Endothelial cell of hepatic sinusoid (primary cell): ENCODE measurements around the gene KIR3DL2.
"Not testable (repeated sequence)": the region's sequence is repeated elsewhere in the genome, so short reads cannot be mapped to it uniquely, and the experiment has no call there.

ENCODE experiments used
- in situ Hi-C: cut with HindIII; loops from 2 replicates; pipeline ENCODE4 v1.10.0; 2017; ENCODE audit warnings: low sequenced_read_pairs

Gene KIR3DL2

DNA sequence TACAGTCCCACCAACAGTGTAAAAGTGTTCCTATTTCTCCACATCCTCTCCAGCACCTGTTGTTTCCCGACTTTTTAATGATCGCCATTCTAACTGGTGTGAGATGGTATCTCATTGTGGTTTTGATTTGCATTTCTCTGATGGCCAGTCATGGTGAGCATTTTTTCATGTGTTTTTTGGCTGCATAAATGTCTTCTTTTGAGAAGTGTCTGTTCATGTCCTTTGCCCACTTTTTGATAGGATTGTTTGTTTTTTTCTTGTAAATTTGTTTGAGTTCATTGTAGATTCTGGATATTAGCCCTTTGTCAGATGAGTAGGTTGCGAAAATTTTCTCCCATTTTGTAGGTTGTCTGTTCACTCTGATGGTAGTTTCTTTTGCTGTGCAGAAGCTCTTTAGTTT, 13.2 kb downstream of the KIR3DL2 start:
- in situ Hi-C loops: not testable (repeated sequence)

- in situ Hi-C loops: no loop called here
These were observed 21.5 kb downstream of the KIR3DL2 start for GRCh38 chr19:54871696-54872095.

DNA sequence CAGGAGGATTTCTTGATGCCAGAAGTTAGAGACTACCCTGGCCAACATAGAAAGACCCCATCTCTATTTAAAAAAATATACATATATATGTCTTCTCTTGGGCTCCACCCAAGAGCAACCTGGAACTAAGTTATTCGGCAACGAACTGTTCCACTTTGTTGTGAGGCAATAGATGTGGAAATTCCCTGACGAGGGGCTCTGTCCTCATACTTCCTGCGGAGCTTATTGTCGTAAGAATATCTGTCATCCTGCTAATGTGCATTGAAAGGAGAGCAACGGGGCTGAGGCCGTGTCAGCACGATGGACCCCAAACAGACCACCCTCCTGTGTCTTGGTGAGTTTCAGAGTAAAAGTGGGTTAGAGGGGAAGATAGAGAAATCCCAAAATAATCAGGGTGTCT, 23.7 kb downstream of the KIR3DL2 start, which contains the start of gene FCAR:
FCAR (plus strand) TSS at position 246 of the 400 bp plus-strand sequence; CDS start at position 301, 55 bp downstream.
- in situ Hi-C loops: no loop called here

DNA sequence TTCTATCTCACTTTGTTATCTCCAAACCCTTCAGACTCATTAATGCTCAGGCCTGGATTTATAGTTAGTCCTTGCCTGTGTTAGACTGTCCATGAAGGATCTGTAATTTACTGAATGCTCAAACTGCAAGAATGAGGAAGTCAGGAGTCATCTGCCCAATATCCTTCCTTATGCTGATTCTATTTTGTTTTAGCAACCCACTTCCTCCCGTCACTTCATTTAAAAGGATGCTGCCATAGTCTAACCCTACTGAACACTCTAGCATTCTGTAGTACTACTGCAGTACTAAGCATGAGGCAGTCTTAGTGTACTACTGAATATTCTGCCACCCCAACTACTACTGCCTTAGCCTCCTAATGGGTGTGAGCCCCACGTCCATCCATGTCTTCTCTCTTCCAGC, 25.3 kb downstream of the KIR3DL2 start:
- in situ Hi-C loops: no loop called here

- in situ Hi-C loops: no loop called here
These were observed 27.2 kb downstream of the KIR3DL2 start for GRCh38 chr19:54877471-54877870.

DNA sequence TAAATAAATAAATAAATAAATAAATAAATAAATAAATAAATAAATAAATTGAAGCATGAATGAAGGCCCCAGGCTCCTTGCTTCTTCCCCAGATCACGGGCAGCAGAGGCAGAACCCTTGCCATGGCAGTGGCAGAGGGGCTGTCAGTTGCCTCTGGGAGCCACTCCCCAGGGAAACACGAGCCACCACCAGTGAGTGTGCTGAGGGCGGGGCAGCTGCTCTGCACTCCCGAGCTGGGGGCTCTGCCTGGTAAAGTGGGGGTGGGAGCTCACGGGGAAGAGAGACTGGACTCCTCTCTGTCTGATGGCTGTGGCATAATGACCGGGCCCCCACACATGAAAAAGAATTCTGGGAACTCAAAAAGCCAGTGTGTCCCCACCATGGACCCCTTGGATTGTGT, 31.6 kb downstream of the KIR3DL2 start:
- in situ Hi-C loops: no loop called here

DNA sequence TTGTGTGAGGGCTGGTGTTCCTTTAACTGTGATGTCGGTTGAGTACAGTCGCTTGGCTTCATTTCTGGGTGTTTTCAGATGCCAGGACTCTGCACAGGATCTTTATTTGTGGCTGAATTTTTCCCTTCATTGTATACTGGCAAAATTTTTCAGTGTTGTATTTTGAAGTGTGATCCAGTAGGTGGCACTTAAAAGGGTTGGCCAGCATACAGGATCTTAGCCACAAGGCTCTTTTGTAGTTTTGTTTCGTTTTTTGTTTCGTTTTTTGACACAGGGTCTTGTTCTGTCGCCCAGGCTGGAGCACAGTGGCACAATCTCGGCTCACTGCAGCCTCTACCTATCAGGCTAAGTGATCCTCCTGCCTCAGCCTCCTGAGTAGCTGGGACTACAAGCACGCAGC, 32.5 kb downstream of the KIR3DL2 start:
- in situ Hi-C loops: no loop called here

DNA sequence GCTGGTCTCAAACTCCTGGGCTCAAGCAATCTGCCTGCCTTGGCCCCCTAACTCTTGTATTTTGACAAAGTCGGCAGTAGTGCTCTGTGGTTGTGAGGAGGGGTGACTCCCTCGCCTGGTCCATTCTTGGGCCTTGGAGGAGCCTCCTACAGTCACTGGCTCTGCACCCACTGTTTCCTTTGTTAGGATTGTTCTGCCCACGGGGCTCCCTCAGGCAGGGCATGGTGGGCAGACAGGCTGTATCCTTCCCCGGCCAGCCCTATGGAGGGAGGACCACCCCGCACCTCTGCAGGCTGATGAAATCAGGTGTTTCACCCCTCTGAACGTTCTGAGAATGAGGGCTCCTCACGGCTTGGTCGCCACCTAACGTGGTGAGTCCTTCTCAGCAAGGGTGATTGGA, 33.0 kb downstream of the KIR3DL2 start:
- in situ Hi-C loops: no loop called here

GRCh38 chr19:54888239-54888638, 38.0 kb downstream of the KIR3DL2 start:
- in situ Hi-C loops: loop anchor here (5.0 kb wide), 1 partner anchor 284 kb away; no protein-coding TSS in a partner anchor

- in situ Hi-C loops: loop anchor here (5.0 kb wide), 1 partner anchor 283 kb away; no protein-coding TSS in a partner anchor
These were observed 39.3 kb downstream of the KIR3DL2 start for GRCh38 chr19:54889566-54889965.

GRCh38 chr19:54893406-54893805, 43.2 kb downstream of the KIR3DL2 start:
- in situ Hi-C loops: no loop called here

DNA sequence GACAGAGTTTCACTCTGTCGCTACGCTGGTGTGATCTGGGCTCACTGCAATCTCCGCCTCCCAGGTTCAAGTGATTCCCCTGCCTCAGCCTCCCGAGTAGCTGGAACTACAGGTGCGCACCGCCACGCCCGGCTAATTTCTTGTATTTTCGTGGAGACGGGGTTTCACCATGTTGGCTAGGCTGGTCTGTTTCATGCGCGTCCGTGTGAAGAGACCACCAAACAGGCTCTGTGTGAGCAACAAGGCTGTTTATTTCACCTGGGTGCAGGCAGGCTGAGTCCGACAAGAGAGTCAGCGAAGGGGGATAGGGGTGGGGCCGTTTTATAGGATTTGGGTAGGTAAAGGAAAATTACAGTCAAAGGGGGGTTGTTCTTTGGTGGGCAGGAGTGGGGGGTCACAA, 43.9 kb downstream of the KIR3DL2 start:
- in situ Hi-C loops: not testable (repeated sequence)

GRCh38 chr19:54896036-54896435, 45.8 kb downstream of the KIR3DL2 start:
- in situ Hi-C loops: no loop called here

GRCh38 chr19:54898685-54899084, 48.4 kb downstream of the KIR3DL2 start:
- in situ Hi-C loops: not testable (repeated sequence)

- in situ Hi-C loops: not testable (repeated sequence)
These were observed 49.4 kb downstream of the KIR3DL2 start for GRCh38 chr19:54899646-54900045.

- in situ Hi-C loops: not testable (repeated sequence)
These were observed 50.9 kb downstream of the KIR3DL2 start for GRCh38 chr19:54901153-54901552.

DNA sequence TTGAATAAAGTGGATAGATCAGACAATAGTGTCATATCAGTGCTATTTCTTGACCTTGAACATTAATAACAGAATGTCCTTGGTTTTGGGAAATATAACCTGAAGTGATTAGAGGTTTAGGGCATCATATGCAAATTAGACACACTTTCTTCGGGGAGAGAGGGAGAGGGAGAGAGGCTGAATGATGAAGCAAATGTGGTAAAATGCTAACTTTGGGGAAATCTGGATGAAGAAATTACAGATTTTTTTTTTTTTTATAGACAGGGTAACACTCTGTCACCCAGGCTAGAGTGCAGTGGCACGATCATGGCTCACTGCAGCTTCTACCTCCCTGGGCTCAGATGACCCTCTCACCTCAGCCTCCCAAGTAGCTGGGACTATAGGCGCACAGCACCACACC, 51.8 kb downstream of the KIR3DL2 start:
- in situ Hi-C loops: no loop called here

DNA sequence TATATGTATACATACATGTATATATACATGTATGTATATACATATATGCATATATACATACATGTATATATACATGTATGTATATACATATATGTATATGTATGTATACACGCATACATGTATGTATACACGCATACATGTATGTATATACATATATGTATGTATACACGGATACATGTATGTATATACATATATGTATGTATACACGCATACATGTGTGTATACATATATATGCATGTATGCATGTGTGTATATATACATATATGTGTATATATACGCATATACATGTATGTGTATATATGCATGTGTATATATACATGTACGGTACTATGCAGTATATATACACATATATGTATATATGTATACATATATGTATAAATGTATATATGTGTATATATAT, 53.1 kb downstream of the KIR3DL2 start:
- in situ Hi-C loops: no loop called here

DNA sequence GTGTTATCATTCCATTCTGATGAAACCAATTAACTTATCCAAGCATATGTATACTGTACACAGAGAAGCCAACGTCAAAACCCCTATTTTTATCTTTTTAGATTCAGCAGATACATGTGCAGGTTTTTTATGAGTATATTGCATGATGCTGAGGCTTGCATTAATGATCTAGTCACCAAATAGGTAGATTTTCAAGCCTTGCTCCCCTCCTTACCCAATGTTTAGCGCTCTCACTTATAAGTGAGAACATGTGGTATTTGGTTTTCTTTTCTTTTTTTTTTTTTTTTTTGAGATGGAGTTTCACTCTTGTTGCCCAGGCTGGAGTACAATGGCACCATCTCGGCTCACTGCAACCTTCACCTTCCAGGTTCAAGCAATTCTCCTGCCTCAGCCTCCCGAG, 54.0 kb downstream of the KIR3DL2 start:
- in situ Hi-C loops: not testable (repeated sequence)

DNA sequence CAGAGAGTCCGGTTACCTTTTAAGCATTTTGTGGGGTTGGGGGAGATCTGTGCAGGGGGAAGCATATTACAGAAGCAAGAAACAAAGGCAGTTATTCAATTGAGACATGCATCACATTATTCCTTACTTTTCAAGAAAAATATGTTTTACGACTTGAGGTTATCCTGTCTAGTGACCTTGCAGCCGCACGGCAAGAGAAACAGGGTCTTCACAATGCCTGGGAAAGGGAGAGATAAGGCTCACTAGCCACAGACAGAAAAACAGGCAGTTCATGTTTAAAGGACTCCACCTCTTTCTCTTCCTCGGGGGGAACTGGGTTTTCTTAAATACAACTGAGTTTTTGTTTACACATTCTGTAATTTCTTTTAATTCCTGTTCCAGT, 55.2 kb downstream of the KIR3DL2 start:
- in situ Hi-C loops: no loop called here

DNA sequence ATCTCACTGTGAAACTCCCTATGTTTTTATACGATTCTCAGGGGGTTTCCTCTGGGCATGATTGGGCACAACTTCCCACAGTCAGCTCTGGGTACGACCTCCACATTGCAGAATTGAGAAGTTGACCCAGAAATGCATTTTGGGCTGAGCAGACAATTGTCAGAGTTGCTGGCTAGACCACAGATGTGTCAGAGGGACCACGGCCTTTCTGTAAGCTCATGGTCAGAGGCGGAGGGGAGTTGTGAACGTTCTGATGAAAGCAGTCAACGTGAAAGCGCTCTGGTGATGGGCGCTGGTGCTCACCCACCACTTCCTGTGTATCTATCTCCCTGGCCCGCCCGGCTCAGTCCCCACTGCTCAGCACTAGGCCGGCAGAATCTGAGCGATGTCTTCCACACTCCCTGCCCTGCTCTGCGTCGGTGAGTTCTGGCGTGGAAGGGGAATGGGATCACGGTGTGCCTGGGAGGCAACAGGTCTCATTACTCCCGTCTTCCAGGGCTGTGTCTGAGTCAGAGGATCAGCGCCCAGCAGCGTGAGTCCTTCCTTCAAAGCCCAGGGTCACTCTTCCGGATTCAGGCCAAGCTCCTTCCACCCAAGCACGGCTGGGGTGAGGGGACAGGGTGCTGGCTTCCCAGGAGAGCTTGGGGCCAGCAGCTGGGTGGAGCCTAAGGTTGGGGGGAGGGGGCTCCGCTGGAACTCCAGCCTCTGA, 55.7 kb downstream of the KIR3DL2 start, which contains the start of gene NCR1:
NCR1 (plus strand) TSS at position 346 of the 709 bp plus-strand sequence; CDS start at position 386, 40 bp downstream.
- in situ Hi-C loops: no loop called here

GRCh38 chr19:54906819-54907218, 56.6 kb downstream of the KIR3DL2 start:
- in situ Hi-C loops: no loop called here

DNA sequence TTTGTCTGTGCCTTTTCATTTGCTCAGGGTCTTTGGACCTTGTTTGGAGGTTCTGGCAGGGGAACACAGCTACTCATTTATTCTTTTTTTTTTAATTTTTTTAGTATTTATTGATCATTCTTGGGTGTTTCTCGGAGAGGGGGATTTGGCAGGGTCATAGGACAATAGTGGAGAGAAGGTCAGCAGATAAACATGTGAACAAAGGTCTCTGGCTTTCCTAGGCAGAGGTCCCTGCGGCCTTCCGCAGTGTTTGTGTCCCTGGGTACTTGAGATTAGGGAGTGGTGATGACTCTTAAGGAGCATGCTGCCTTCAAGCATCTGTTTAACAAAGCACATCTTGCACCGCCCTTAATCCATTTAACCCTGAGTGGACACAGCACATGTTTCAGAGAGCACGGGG, 57.7 kb downstream of the KIR3DL2 start:
- in situ Hi-C loops: not testable (repeated sequence)
